HAP-1 (cell line): ENCODE measurements around the gene TMEM8B.
A peak's percentile ranks its signal among the peaks of the same experiment; 100 is the strongest.

Experiments
- DNase-seq, 2 experiments: peaks; one replicate each; pipeline ENCODE4 v3.0.0-alpha.2; 2016 to 2020; ENCODE audit warnings: low spot score in 2 of 2
- H3K27me3 ChIP-seq: fragments of 250-450 bp; sonication (Bioruptor Pico); 2 replicates; pipeline ENCODE4 v1.5.1; 2020; ENCODE audit warnings: low read depth, mild to moderate bottlenecking, moderate library complexity
- H3K36me3 ChIP-seq: fragments of 250-450 bp; sonication (Bioruptor Pico); replicated peaks from 2 replicates; pipeline ENCODE4 v1.5.1; 2020; ENCODE audit warnings: mild to moderate bottlenecking
- H3K4me1 ChIP-seq: fragments of 250-450 bp; sonication (Bioruptor Pico); 2 replicates; pipeline ENCODE4 v1.5.1; 2020; ENCODE audit warnings: mild to moderate bottlenecking
- H3K4me3 ChIP-seq: fragments of 250-450 bp; sonication (Bioruptor Pico); 2 replicates; pipeline ENCODE4 v1.5.1; 2020; ENCODE audit warnings: mild to moderate bottlenecking, moderate library complexity
- H3K9me3 ChIP-seq: fragments of 250-450 bp; sonication (Bioruptor Pico); 2 replicates; pipeline ENCODE4 v1.5.1; 2020; ENCODE audit warnings: mild to moderate bottlenecking, moderate library complexity
- in situ Hi-C: fragments of 300-500 bp; cut with MboI; formaldehyde crosslinking; loops from 3 replicates; pipeline ENCODE4 v1.14.3; 2020; ENCODE audit warnings: low sequenced_read_pairs, inconsistent platforms, mixed read lengths

Gene TMEM8B

GRCh38 chr9:35818341-35818740 is 10.7 kb upstream of the TMEM8B start:
- Histone ChIP-seq H3K4me1 (peaks cover 7% of the 10 kb centered on the region), H3K27me3 (no peaks in the 10 kb centered on the region), H3K9me3 (no peaks in the 10 kb centered on the region), H3K36me3 (no peaks in the 10 kb centered on the region), H3K4me3 (no peak overlapping the region)
- in situ Hi-C loops: no loop called here
- DNase-seq: no peak

GRCh38 chr9:35820076-35820475 is 9.0 kb upstream of the TMEM8B start:
- Histone ChIP-seq H3K27me3 (no peaks in the 10 kb centered on the region), H3K4me1 (no peaks in the 10 kb centered on the region), H3K36me3 (no peaks in the 10 kb centered on the region), H3K9me3 (no peaks in the 10 kb centered on the region), H3K4me3 (no peak overlapping the region)
- in situ Hi-C loops: no loop called here
- no peak for DNase-seq

GRCh38 chr9:35822926-35823325 is 6.1 kb upstream of the TMEM8B start:
- Histone ChIP-seq H3K9me3 (no peaks in the 10 kb centered on the region), H3K36me3 (no peaks in the 10 kb centered on the region), H3K4me1 (no peaks in the 10 kb centered on the region), H3K27me3 (no peaks in the 10 kb centered on the region), H3K4me3 (no peak overlapping the region)
- DNase-seq: no peak
- in situ Hi-C loops: no loop called here

- H3K27me3 ChIP-seq: no peaks in the 10 kb centered on the region
- peaks cover 5% of the 10 kb centered on the region for H3K4me1 ChIP-seq
- H3K9me3 ChIP-seq: no peaks in the 10 kb centered on the region
- in situ Hi-C loops: no loop called here
- DNase-seq: peak; percentile 66 to 67
- H3K4me3 ChIP-seq: no peak overlapping the region
- H3K36me3 ChIP-seq: no peaks in the 10 kb centered on the region
These were observed 2.8 kb upstream of the TMEM8B start for GRCh38 chr9:35826071-35826701.

DNA sequence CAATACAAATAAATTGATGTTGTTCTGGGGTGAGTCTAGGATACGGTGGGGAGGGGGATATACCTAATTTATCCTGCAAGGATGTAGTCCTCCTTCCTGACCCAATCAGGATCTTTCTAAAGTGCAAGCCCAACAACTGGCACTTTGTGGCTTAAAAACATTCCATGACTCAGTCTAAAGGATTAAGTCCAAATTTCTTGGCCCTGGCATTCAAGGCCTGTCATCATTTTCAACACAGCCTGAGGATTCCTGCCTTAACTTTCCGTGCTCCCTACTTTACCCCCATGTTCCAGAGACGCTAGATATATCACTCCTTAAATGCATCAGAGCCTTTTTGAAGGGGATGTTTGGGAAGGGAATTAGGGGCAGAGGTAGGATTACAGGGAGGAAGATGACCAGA is 1.5 kb upstream of the TMEM8B start:
- in situ Hi-C loops: no loop called here
- H3K27me3 ChIP-seq: no peaks in the 10 kb centered on the region
- DNase-seq: no peak
- no peak overlapping the region for H3K4me3 ChIP-seq
- H3K36me3 ChIP-seq: no peaks in the 10 kb centered on the region
- peaks cover 5% of the 10 kb centered on the region for H3K4me1 ChIP-seq
- no peaks in the 10 kb centered on the region for H3K9me3 ChIP-seq

GRCh38 chr9:35828716-35829083 is 328 bp upstream of the TMEM8B start, which contains the start of gene FAM221B:
TSS of gene FAM221B (minus strand) at chr9:35828732. CDS start at chr9:35826161, 2,571 bp downstream.
- H3K4me3 ChIP-seq: peak within 1 kb of the TSS; percentile 41
- peaks cover 5% of the 10 kb centered on the region for H3K4me1 ChIP-seq
- H3K36me3 ChIP-seq: no peaks in the 10 kb centered on the region
- H3K9me3 ChIP-seq: no peaks in the 10 kb centered on the region
- DNase-seq: no peak
- in situ Hi-C loops: no loop called here
- no peaks in the 10 kb centered on the region for H3K27me3 ChIP-seq

DNA sequence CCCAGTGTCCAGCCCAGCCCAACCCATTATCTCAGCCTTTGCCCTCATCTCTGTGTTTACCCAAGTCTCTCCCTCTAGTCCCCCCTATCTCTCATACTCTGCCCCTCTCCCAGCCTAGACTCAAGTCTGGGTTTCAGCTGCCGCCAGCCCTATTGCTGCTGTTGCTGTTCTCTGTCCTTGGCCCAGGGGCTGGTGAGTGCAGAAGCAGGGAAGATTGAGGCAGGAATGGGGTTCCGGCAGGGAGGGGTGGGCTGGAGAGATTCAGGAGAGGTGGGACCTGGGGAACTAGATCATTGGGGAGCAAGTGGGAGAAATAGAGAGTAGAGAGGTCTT is 702 bp downstream of the TMEM8B start:
- peaks cover 5% of the 10 kb centered on the region for H3K4me1 ChIP-seq
- in situ Hi-C loops: no loop called here

GRCh38 chr9:35831040-35831439 is 2.0 kb downstream of the TMEM8B start:
- H3K27me3 ChIP-seq: no peaks in the 10 kb centered on the region
- no peaks in the 10 kb centered on the region for H3K9me3 ChIP-seq
- H3K4me3 ChIP-seq: no peak overlapping the region
- H3K36me3 ChIP-seq: no peaks in the 10 kb centered on the region; the same call in 1 of the 2 replicates
- in situ Hi-C loops: no loop called here
- peaks cover 5% of the 10 kb centered on the region for H3K4me1 ChIP-seq
- no peak for DNase-seq

More for the DNA sequence above, 702 bp downstream of the TMEM8B start:
- no peak for DNase-seq
- H3K9me3 ChIP-seq: no peaks in the 10 kb centered on the region
- H3K27me3 ChIP-seq: no peaks in the 10 kb centered on the region
- H3K4me3 ChIP-seq: peak overlapping the region; percentile 41
- H3K36me3 ChIP-seq: no peaks in the 10 kb centered on the region; the same call in 1 of the 2 replicates

DNA sequence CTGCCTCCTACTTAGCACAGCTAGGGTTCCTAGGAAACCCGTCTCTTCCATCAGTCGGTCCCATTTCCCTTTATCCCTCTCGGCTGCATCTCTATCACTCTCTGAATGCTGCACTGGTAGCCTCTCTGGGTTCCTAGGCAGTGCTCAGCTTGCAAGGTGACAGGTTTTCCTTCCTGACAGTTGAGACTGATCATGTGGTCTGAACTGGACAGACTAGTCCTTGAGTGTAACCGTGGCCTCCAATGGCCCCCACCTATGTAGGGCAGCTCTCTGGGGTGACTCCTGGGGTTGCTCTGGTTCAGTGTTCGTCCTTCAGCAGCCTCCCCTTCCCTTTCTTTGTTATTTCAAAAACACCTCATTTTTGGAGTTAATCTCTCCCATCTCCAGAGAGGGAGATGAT is 3.8 kb downstream of the TMEM8B start:
- in situ Hi-C loops: no loop called here
- peaks cover 5% of the 10 kb centered on the region for H3K4me1 ChIP-seq
- DNase-seq: no peak
- no peaks in the 10 kb centered on the region; the same call in 1 of the 2 replicates for H3K36me3 ChIP-seq
- no peaks in the 10 kb centered on the region for H3K27me3 ChIP-seq
- no peak overlapping the region for H3K4me3 ChIP-seq
- H3K9me3 ChIP-seq: no peaks in the 10 kb centered on the region

DNA sequence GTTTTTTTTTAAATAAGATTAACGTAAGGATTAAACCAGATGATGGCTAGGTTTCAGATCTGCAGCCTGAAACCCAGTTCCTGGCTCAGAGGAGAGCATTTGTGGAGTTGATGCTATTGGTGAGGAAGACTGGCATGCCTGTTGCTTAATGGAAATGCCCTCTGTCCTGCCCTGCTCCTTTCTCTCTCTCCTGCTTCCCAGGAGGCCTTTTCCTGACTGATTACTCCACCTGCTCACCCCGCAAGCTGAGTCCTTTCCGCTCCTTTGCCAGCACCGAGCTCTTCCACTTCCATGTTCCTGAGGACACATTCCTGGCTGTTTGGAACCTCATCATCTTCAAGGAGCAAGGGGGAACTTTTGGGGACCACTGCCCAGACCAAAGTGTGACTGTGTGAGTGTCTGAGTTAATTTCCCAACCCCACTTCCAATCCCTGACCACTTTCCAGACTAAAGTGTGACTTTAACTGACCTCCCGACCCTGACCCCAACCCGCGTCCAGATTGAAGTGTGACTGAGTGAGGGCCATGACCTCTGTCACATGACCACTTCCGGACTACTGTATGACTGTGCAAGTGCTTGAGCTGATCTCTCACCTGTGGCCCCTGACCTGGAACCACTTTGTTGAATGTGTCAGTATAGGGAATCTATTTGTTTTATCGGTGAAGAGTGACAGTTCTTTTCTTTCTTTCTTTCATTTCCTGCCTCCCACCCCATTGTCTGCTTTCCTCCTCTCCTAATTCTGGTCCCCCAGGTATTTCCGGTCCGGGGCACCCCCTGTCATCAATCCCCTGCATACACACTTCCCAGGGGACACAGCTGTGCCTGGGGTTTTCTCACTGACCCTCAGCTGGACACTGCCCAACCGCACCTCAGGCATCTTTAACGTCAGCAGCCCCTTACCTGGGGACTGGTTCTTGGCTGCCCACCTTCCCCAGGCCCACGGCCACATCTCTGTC is 5.5 kb downstream of the TMEM8B start:
- Histone ChIP-seq H3K4me1 (no peaks in the 10 kb centered on the region; the same call in 1 of the 2 replicates), H3K4me3 (no peak overlapping the region), H3K9me3 (no peaks in the 10 kb centered on the region), H3K36me3 (no peaks in the 10 kb centered on the region; the same call in 1 of the 2 replicates), H3K27me3 (no peaks in the 10 kb centered on the region)
- in situ Hi-C loops: no loop called here
- no peak for DNase-seq

- H3K4me1 ChIP-seq: no peaks in the 10 kb centered on the region
- peak; percentile 15 to 29 for DNase-seq
- no peaks in the 10 kb centered on the region for H3K9me3 ChIP-seq
- no peaks in the 10 kb centered on the region; the same call in 1 of the 2 replicates for H3K36me3 ChIP-seq
- no peaks in the 10 kb centered on the region for H3K27me3 ChIP-seq
- in situ Hi-C loops: no loop called here
- H3K4me3 ChIP-seq: no peak overlapping the region
These were observed 6.2 kb downstream of the TMEM8B start for GRCh38 chr9:35835216-35835632.

GRCh38 chr9:35835766-35836165 is 6.7 kb downstream of the TMEM8B start:
- no peaks in the 10 kb centered on the region; the same call in 1 of the 2 replicates for H3K36me3 ChIP-seq
- DNase-seq: no peak
- no peaks in the 10 kb centered on the region for H3K9me3 ChIP-seq
- no peaks in the 10 kb centered on the region for H3K27me3 ChIP-seq
- no peaks in the 10 kb centered on the region for H3K4me1 ChIP-seq
- in situ Hi-C loops: no loop called here
- no peak overlapping the region for H3K4me3 ChIP-seq

DNA sequence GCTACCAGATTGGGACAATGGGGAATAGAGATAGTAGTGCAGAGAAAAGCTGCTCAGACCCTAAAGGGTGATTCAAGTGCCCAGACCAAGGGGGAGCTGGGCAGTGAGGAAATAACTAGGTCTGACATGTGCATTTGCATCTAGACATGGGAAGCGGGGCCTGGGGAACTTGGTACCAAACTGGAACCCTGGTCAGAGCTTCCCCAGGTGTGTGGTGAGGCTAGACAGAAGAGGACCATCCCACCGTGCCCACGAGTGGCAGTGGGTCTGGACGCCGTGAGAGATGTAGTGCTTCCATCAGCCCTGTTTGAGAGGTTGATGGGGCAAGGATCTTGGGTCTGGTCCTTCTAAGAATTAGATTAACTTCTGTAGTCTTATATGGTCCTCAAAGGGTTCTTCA is 7.6 kb downstream of the TMEM8B start:
- H3K36me3 ChIP-seq: no peaks in the 10 kb centered on the region; the same call in 1 of the 2 replicates

DNA sequence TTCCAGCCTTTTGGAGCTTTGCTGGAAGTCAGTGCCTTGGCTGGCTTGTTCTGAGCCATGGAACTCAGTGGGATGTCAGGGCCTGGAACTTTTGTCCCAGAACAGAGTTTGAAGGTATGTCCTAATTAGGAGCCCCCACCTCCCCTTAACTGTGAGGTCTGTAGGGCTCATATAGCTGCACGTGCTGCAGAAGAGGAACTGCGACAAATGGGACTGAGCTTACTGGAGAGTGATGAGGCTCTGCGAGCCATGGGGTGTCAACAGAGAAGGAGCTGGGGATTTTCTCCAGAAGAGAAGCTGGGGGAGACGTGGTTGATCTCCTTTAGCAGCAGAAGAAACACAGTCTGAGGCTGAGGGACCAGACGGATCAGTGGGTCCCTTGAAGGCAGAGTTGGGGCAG is 10.9 kb downstream of the TMEM8B start:
- no peaks in the 10 kb centered on the region for H3K9me3 ChIP-seq
- no peak overlapping the region for H3K4me3 ChIP-seq
- H3K4me1 ChIP-seq: peaks cover 5% of the 10 kb centered on the region; the same call in 1 of the 2 replicates
- H3K27me3 ChIP-seq: no peaks in the 10 kb centered on the region
- no peak for DNase-seq
- in situ Hi-C loops: no loop called here
- no peaks in the 10 kb centered on the region for H3K36me3 ChIP-seq

More for the DNA sequence above, 7.6 kb downstream of the TMEM8B start:
- in situ Hi-C loops: no loop called here
- Histone ChIP-seq H3K9me3 (no peaks in the 10 kb centered on the region), H3K4me3 (no peak overlapping the region), H3K27me3 (no peaks in the 10 kb centered on the region), H3K4me1 (no peaks in the 10 kb centered on the region)
- DNase-seq: no peak
